WERI-Rb-1 (cell line): ENCODE results near the gene PHF21A.

ENCODE experiments used
- DNase-seq: peaks from one replicate; pipeline ENCODE4 v3.0.0-alpha.2; 2020
- H3K27ac ChIP-seq: fragments of 250-450 bp; sonication (Bioruptor Pico); 2 replicates; pipeline ENCODE4 v1.5.1; 2020; ENCODE audit warnings: mild to moderate bottlenecking, moderate library complexity
- H3K27me3 ChIP-seq: fragments of 250-450 bp; sonication (Bioruptor Pico); 2 replicates; pipeline ENCODE4 v1.5.1; 2021; ENCODE audit warnings: mild to moderate bottlenecking, low read depth, moderate library complexity; ENCODE audit not compliant: insufficient read depth, severe bottlenecking
- H3K36me3 ChIP-seq: fragments of 250-450 bp; sonication (Bioruptor Pico); 2 replicates; pipeline ENCODE4 v1.5.1; 2020; ENCODE audit warnings: mild to moderate bottlenecking, moderate library complexity
- H3K4me3 ChIP-seq: 2 replicates; pipeline ENCODE4 v1.5.1; 2011; ENCODE audit warnings: low read depth, mild to moderate bottlenecking, control low read depth, low read length
- H3K9me3 ChIP-seq: fragments of 250-450 bp; sonication (Bioruptor Pico); 2 replicates; pipeline ENCODE4 v1.5.1; 2021; ENCODE audit warnings: mild to moderate bottlenecking, moderate library complexity; ENCODE audit not compliant: severe bottlenecking
- TF ChIP-seq, protein P1 (sequence below): IDR thresholded peaks from 2 replicates; pipeline ENCODE4 v1.5.1; 2011; ENCODE audit warnings: low read depth, mild to moderate bottlenecking, control low read depth, inconsistent platforms, low read length

PHF21A gene

GRCh38 chr11:46121301-46121723 is at the start of gene PHF21A:
Gene PHF21A (minus strand): TSS chr11:46121454. CDS start chr11:46084219, 37,235 bp downstream.
- H3K27ac ChIP-seq, result peak within 1 kb of the TSS; percentile 92
- peak within 1 kb of the TSS; percentile 92 for H3K4me3 ChIP-seq
- no peaks in the 10 kb centered on the region for H3K27me3 ChIP-seq
- DNase-seq, result peak; percentile 93
- TF ChIP-seq, protein P1, sequence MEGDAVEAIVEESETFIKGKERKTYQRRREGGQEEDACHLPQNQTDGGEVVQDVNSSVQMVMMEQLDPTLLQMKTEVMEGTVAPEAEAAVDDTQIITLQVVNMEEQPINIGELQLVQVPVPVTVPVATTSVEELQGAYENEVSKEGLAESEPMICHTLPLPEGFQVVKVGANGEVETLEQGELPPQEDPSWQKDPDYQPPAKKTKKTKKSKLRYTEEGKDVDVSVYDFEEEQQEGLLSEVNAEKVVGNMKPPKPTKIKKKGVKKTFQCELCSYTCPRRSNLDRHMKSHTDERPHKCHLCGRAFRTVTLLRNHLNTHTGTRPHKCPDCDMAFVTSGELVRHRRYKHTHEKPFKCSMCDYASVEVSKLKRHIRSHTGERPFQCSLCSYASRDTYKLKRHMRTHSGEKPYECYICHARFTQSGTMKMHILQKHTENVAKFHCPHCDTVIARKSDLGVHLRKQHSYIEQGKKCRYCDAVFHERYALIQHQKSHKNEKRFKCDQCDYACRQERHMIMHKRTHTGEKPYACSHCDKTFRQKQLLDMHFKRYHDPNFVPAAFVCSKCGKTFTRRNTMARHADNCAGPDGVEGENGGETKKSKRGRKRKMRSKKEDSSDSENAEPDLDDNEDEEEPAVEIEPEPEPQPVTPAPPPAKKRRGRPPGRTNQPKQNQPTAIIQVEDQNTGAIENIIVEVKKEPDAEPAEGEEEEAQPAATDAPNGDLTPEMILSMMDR, result no peak
- H3K36me3 ChIP-seq, result no peaks in the 10 kb centered on the region
- H3K9me3 ChIP-seq, result no peaks in the 10 kb centered on the region

DNA sequence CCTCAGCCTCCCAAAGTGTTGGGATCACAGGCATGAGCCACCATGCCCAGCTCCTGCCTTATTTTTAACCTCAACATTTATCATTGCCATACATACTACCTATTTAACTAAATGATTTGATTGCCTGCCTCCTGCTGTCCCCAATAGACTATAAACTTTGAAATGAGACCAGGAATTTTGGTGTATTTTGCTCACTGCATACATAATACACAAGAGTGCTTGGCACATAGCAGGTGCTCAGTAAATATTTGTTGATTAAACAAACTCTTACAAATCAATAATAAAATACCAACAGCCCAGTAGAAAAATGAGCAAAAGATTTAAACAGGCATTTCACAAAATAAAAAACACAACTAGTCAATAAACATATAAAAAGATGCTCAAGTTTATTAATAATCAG is 49.5 kb upstream of the PHF21A start:
- Histone ChIP-seq H3K9me3 (no peaks in the 10 kb centered on the region), H3K27ac (no peak overlapping the region), H3K36me3 (no peaks in the 10 kb centered on the region), H3K27me3 (no peaks in the 10 kb centered on the region), H3K4me3 (no peak overlapping the region)
- TF ChIP-seq, protein P1, result no peak
- DNase-seq, result no peak

DNA sequence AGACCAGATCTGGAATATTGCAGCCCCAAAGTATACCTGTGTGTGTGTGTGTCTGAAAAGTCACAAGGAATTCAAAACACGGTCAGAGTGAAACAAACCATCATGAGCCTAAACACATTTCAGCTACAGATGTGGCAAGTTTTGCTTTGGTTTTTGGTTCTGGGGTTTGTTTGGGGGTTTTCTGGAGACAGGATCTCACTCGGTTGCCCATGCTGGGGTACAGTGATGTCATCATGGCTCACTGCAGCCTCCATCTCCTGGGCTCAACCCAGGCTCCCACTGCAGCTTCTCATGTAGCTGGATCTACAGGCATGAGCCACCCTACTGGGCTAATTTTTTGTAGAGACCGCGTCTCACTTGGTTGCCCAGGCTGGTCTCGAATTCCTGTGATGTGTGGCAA is 41.4 kb upstream of the PHF21A start:
- TF ChIP-seq, protein P1, result no peak
- no peaks in the 10 kb centered on the region for H3K36me3 ChIP-seq
- H3K27me3 ChIP-seq, result no peaks in the 10 kb centered on the region
- DNase-seq, result no peak
- no peaks in the 10 kb centered on the region for H3K9me3 ChIP-seq
- no peak overlapping the region for H3K27ac ChIP-seq
- no peak overlapping the region for H3K4me3 ChIP-seq

GRCh38 chr11:46161201-46161600 is 39.9 kb upstream of the PHF21A start:
- H3K36me3 ChIP-seq, result no peaks in the 10 kb centered on the region
- DNase-seq, result no peak
- TF ChIP-seq, protein P1, result no peak
- H3K4me3 ChIP-seq, result no peak overlapping the region
- no peaks in the 10 kb centered on the region for H3K27me3 ChIP-seq
- no peak overlapping the region for H3K27ac ChIP-seq
- no peaks in the 10 kb centered on the region for H3K9me3 ChIP-seq

- Histone ChIP-seq H3K4me3 (no peak overlapping the region), H3K9me3 (no peaks in the 10 kb centered on the region), H3K36me3 (no peaks in the 10 kb centered on the region), H3K27me3 (no peaks in the 10 kb centered on the region), H3K27ac (no peak overlapping the region)
- DNase-seq, result no peak
- TF ChIP-seq, protein P1, result no peak
Measured at GRCh38 chr11:46160100-46160499, 38.8 kb upstream of the PHF21A start.

- Histone ChIP-seq H3K27me3 (no peaks in the 10 kb centered on the region), H3K4me3 (no peak overlapping the region), H3K27ac (no peak overlapping the region), H3K9me3 (no peaks in the 10 kb centered on the region), H3K36me3 (no peaks in the 10 kb centered on the region)
- no peak for DNase-seq
- TF ChIP-seq, protein P1, result no peak
Measured at GRCh38 chr11:46159680-46160079, 38.4 kb upstream of the PHF21A start.
